ENCODE data around the gene PTGDS. TPM values are rescaled to one million over a fixed set of nuclear protein-coding genes. Genes with fewer than 3 reads are reported as not detected.
A peak's percentile ranks its signal among the peaks of the same experiment; 100 is the strongest.

Gene PTGDS
- total RNA-seq, 1 donor from 2014 or later, result not detected

- H3K36me3 Mint-ChIP-seq (ENCODE audit: low read depth, unreplicated experiment), result no peaks in the 10 kb centered on the region
- no peak for TF ChIP-seq CTCF (IDR thresholded peaks at IDR 0.05; ENCODE audit: unreplicated experiment)
- no peak for DNase-seq (ENCODE audit: low spot score)
- H3K27me3 Mint-ChIP-seq (ENCODE audit: unreplicated experiment), result peaks cover 15% of the 10 kb centered on the region
- no peaks in the 10 kb centered on the region for H3K4me1 Mint-ChIP-seq (ENCODE audit: unreplicated experiment)
- H3K9me3 Mint-ChIP-seq (ENCODE audit: unreplicated experiment), result no peaks in the 10 kb centered on the region
- no peak overlapping the region for H3K27ac Mint-ChIP-seq (ENCODE audit: unreplicated experiment)
- no peak overlapping the region for H3K4me3 Mint-ChIP-seq (ENCODE audit: unreplicated experiment)
These were observed 48.2 kb downstream of the PTGDS start for GRCh38 chr9:137025517-137025966.

GRCh38 chr9:137026384-137026783 is 49.1 kb downstream of the PTGDS start:
- Mint-ChIP-seq H3K27ac (ENCODE audit: unreplicated experiment) (no peak overlapping the region), H3K27me3 (ENCODE audit: unreplicated experiment) (peaks cover 17% of the 10 kb centered on the region), H3K4me1 (ENCODE audit: unreplicated experiment) (no peaks in the 10 kb centered on the region), H3K36me3 (ENCODE audit: low read depth, unreplicated experiment) (no peaks in the 10 kb centered on the region), H3K9me3 (ENCODE audit: unreplicated experiment) (no peaks in the 10 kb centered on the region), H3K4me3 (ENCODE audit: unreplicated experiment) (no peak overlapping the region)
- no peak for DNase-seq (ENCODE audit: low spot score)
- TF ChIP-seq CTCF (IDR thresholded peaks at IDR 0.05; ENCODE audit: unreplicated experiment), result no peak

- Mint-ChIP-seq H3K4me1 (ENCODE audit: unreplicated experiment) (no peaks in the 10 kb centered on the region), H3K4me3 (ENCODE audit: unreplicated experiment) (no peak overlapping the region), H3K9me3 (ENCODE audit: unreplicated experiment) (no peaks in the 10 kb centered on the region), H3K36me3 (ENCODE audit: low read depth, unreplicated experiment) (no peaks in the 10 kb centered on the region), H3K27ac (ENCODE audit: unreplicated experiment) (no peak overlapping the region), H3K27me3 (ENCODE audit: unreplicated experiment) (peaks cover 17% of the 10 kb centered on the region)
- DNase-seq (ENCODE audit: low spot score), result no peak
- TF ChIP-seq CTCF (IDR thresholded peaks at IDR 0.05; ENCODE audit: unreplicated experiment), result no peak
These were observed 49.5 kb downstream of the PTGDS start for GRCh38 chr9:137026828-137027227.

GRCh38 chr9:137027369-137028262 is 50.3 kb downstream of the PTGDS start, which contains the start of gene ABCA2:
TSS of gene ABCA2 (minus strand) at chr9:137028237. CDS start at chr9:137028140, 97 bp downstream.
- H3K4me3 Mint-ChIP-seq (ENCODE audit: unreplicated experiment), result peak within 1 kb of the TSS; percentile 78
- peaks cover 14% of the 10 kb centered on the region for H3K27me3 Mint-ChIP-seq (ENCODE audit: unreplicated experiment)
- no peaks in the 10 kb centered on the region for H3K36me3 Mint-ChIP-seq (ENCODE audit: low read depth, unreplicated experiment)
- TF ChIP-seq CTCF (IDR thresholded peaks at IDR 0.05; ENCODE audit: unreplicated experiment), result no peak
- H3K27ac Mint-ChIP-seq (ENCODE audit: unreplicated experiment), result no peak within 1 kb of the TSS
- no peaks in the 10 kb centered on the region for H3K4me1 Mint-ChIP-seq (ENCODE audit: unreplicated experiment)
- no peaks in the 10 kb centered on the region for H3K9me3 Mint-ChIP-seq (ENCODE audit: unreplicated experiment)
- DNase-seq (ENCODE audit: low spot score), result no peak
